Inflammatory macrophage treated with lipopolysaccharide for 1 hour (primary cell): ENCODE results near the gene IRAK3.
"Not testable (repeated sequence)": the region's sequence is repeated elsewhere in the genome, so short reads cannot be mapped to it uniquely, and the experiment has no call there.

ENCODE experiments used
- DNase-seq, 2 donors: peaks; one replicate each; pipeline ENCODE4 v3.0.0-alpha.2; 2020 to 2022

IRAK3 gene

GRCh38 chr12:66174391-66175325, 14.4 kb upstream of the IRAK3 start:
- not testable (repeated sequence) for DNase-seq

GRCh38 chr12:66176105-66176900, 12.7 kb upstream of the IRAK3 start:
- DNase-seq: peak; percentile 81 to 83

GRCh38 chr12:66182956-66183355, 6.1 kb upstream of the IRAK3 start:
- no peak for DNase-seq

GRCh38 chr12:66184822-66185221, 4.2 kb upstream of the IRAK3 start:
- not testable (repeated sequence) for DNase-seq

- peak; percentile 59 to 62 for DNase-seq
Observed at GRCh38 chr12:66187036-66187435, 2.0 kb upstream of the IRAK3 start.

- peak; percentile 97 to 98 for DNase-seq
Observed at GRCh38 chr12:66187821-66188220, 1.2 kb upstream of the IRAK3 start.

- DNase-seq: peak in 1 of 2 donors; percentile 33
Observed at GRCh38 chr12:66189486-66189843, 451 bp downstream of the IRAK3 start.

GRCh38 chr12:66189889-66190288, 875 bp downstream of the IRAK3 start:
- DNase-seq: no peak

GRCh38 chr12:66190519-66191370, 1.7 kb downstream of the IRAK3 start:
- DNase-seq: peak; percentile 60 to 64

- no peak for DNase-seq
Observed at GRCh38 chr12:66191547-66192126, 2.6 kb downstream of the IRAK3 start.

GRCh38 chr12:66194122-66194521, 5.1 kb downstream of the IRAK3 start:
- DNase-seq: no peak

GRCh38 chr12:66195242-66195641, 6.2 kb downstream of the IRAK3 start:
- DNase-seq: no peak

GRCh38 chr12:66196806-66197205, 7.8 kb downstream of the IRAK3 start:
- peak; percentile 90 to 91 for DNase-seq

- DNase-seq: no peak
Observed at GRCh38 chr12:66197495-66197921, 8.5 kb downstream of the IRAK3 start.

- no peak for DNase-seq
Observed at GRCh38 chr12:66199141-66199540, 10.1 kb downstream of the IRAK3 start.

GRCh38 chr12:66199831-66200509, 11.0 kb downstream of the IRAK3 start:
- DNase-seq: no peak

- DNase-seq: no peak
Observed at GRCh38 chr12:66203820-66204219, 14.8 kb downstream of the IRAK3 start.

GRCh38 chr12:66206141-66206540, 17.1 kb downstream of the IRAK3 start:
- DNase-seq: no peak

GRCh38 chr12:66210840-66211239, 21.8 kb downstream of the IRAK3 start:
- DNase-seq: peak; percentile 61 to 74

- DNase-seq: peak in 1 of 2 donors; percentile 25
Observed at GRCh38 chr12:66211573-66211972, 22.6 kb downstream of the IRAK3 start.

GRCh38 chr12:66213011-66213410, 24.0 kb downstream of the IRAK3 start:
- DNase-seq: peak; percentile 71 to 80
